Panc1 (cell line): ENCODE results near the gene PIP4K2A. TPM values are rescaled to one million over a fixed set of nuclear protein-coding genes. Genes with fewer than 3 reads are reported as not detected.

Experiments
- ATAC-seq: fragments of 200-7000 bp; cut with Tn5 transposase; 2 replicates; pipeline ENCODE4 v1.9.1; 2020; ENCODE audit warnings: mild to moderate bottlenecking, moderate library complexity
- BruUV-seq: library from RNA; stranded (reverse); fragments of 400-500 nt; replicated peaks from 2 replicates; lab custom pipeline; 2021; lab: Mats Ljungman, UMichigan
- CTCF ChIA-PET: fragments of 300-600 bp; sonication (Branson Sonifier 250); formaldehyde crosslinking; loops from one replicate; lab custom pipeline; 2022; ENCODE audit warnings: antibody characterized with exemption; lab: Charles Lee
- POLR2A ChIA-PET: fragments of 300-600 bp; sonication (Branson Sonifier 250); formaldehyde crosslinking; loops from one replicate; lab custom pipeline; 2022; ENCODE audit warnings: antibody characterized with exemption; lab: Charles Lee
- DNase-seq: peaks from one replicate; pipeline ENCODE4 v3.0.0-alpha.2; 2010; ENCODE audit warnings: low read depth, low spot score
- H3K27ac ChIP-seq: 2 replicates; pipeline ENCODE4 v1.5.1; 2011; ENCODE audit warnings: mild to moderate bottlenecking, low read length, inconsistent platforms
- H3K27me3 ChIP-seq: fragments of 200-500 bp; sonication (Bioruptor generic); 2 replicates; pipeline ENCODE4 v1.6.0; 2014; ENCODE audit warnings: low read length, inconsistent platforms; ENCODE audit not compliant: control insufficient read depth, insufficient read depth
- H3K36me3 ChIP-seq: fragments of 200-500 bp; sonication (Bioruptor generic); 2 replicates; pipeline ENCODE4 v1.5.1; 2014; ENCODE audit warnings: inconsistent platforms, mild to moderate bottlenecking, low read length, moderate library complexity; ENCODE audit not compliant: control insufficient read depth, insufficient read depth
- H3K4me1 ChIP-seq: 2 replicates; pipeline ENCODE4 v1.5.1; 2011; ENCODE audit warnings: inconsistent platforms, mild to moderate bottlenecking, low read length, moderate library complexity; ENCODE audit not compliant: control insufficient read depth, insufficient read depth
- H3K4me3 ChIP-seq, 2 experiments: 2 replicates each; pipeline ENCODE4 v1.5.1; 2011 to 2012; ENCODE audit warnings: low read depth in 2 of 2, low read length in 2 of 2, mild to moderate bottlenecking in 2 of 2, inconsistent platforms in 1 of 2, moderate library complexity in 1 of 2
- H3K9me3 ChIP-seq: fragments of 200-500 bp; sonication (Bioruptor generic); 2 replicates; pipeline ENCODE4 v1.5.1; 2014; ENCODE audit warnings: low read depth, mild to moderate bottlenecking, inconsistent platforms, low read length, moderate library complexity; ENCODE audit not compliant: control insufficient read depth, insufficient read depth
- CTCF ChIP-seq: fragments of 450-650 bp; IDR thresholded peaks from 2 replicates; pipeline ENCODE4 v1.5.1; 2017; ENCODE audit warnings: mild to moderate bottlenecking
- POLR2AphosphoS5 ChIP-seq: IDR thresholded peaks from 2 replicates; pipeline ENCODE4 v1.6.1; 2012; ENCODE audit warnings: mild to moderate bottlenecking, low read depth, low read length, moderate library complexity
- REST ChIP-seq, 2 experiments: IDR thresholded peaks; 2 replicates each; pipeline ENCODE4 v1.6.1; 2011 to 2012; ENCODE audit warnings: low read depth in 2 of 2, control low read depth in 1 of 2, low read length in 1 of 2, mild to moderate bottlenecking in 1 of 2, moderate library complexity in 1 of 2; ENCODE audit not compliant: insufficient read depth in 1 of 2
- SIN3A ChIP-seq: IDR thresholded peaks from 2 replicates; pipeline ENCODE4 v1.6.1; 2012; ENCODE audit warnings: low read depth, mild to moderate bottlenecking, low read length, moderate library complexity, borderline replicate concordance; ENCODE audit not compliant: insufficient read depth
- TCF7L2 ChIP-seq: IDR thresholded peaks from 2 replicates; pipeline ENCODE4 v1.6.1; 2011; ENCODE audit warnings: mild to moderate bottlenecking, low read depth, low read length, inconsistent platforms
- in situ Hi-C: cut with HindIII; loops from 2 replicates; pipeline ENCODE4 v1.10.0; 2016; ENCODE audit warnings: low sequenced_read_pairs, low pct_unique_long_range_greater_than_20kb
- intact Hi-C: fragments of 100-400 bp; cut with micrococcal nuclease; formaldehyde crosslinking; loops from one replicate; pipeline ENCODE4 v1.10.0; 2022; ENCODE audit not compliant: unreplicated experiment
- total RNA-seq: library from RNA; stranded (reverse); gene quantifications from one replicate; pipeline ENCODE4 v1.2.1, GENCODE V29; 2021; ENCODE audit not compliant: unreplicated experiment

PIP4K2A gene
- total RNA-seq, 1 experiment from 2014 or later = 25.2 TPM

GRCh38 chr10:22626784-22627183 lies 87.6 kb downstream of the PIP4K2A start:
- in situ Hi-C loops = no loop called here

GRCh38 chr10:22625516-22626290 lies 88.7 kb downstream of the PIP4K2A start:
- no peaks in the 10 kb centered on the region for H3K36me3 ChIP-seq
- POLR2A ChIA-PET = no interaction called here
- H3K27ac ChIP-seq = peak overlapping the region; percentile 54; the same call in 1 of the 2 replicates
- in situ Hi-C loops (no loop called here), intact Hi-C loops (no loop called here)
- no peaks in the 10 kb centered on the region for H3K9me3 ChIP-seq
- DNase-seq (no peak), ATAC-seq (no peak)
- CTCF ChIA-PET = no interaction called here
- no TSS peak for BruUV-seq
- peaks cover 61% of the 10 kb centered on the region for H3K4me1 ChIP-seq
- TF ChIP-seq CTCF = no peak
- TF ChIP-seq SIN3A = no peak
- no peak for TF ChIP-seq REST (IDR thresholded peaks at IDR 0.05; ENCODE audit: insufficient read depth in 1 of 2, low read depth in 2 of 2, low read length in 1 of 2)
- TF ChIP-seq POLR2AphosphoS5 = no peak
- no peak for TF ChIP-seq TCF7L2
- H3K4me3 ChIP-seq = no peak overlapping the region
- H3K27me3 ChIP-seq = no peaks in the 10 kb centered on the region

More at GRCh38 chr10:22626784-22627183, 87.6 kb downstream of the PIP4K2A start:
- H3K4me1 ChIP-seq = peaks cover 51% of the 10 kb centered on the region
- TF ChIP-seq CTCF (no peak), SIN3A (no peak), REST (IDR thresholded peaks at IDR 0.05; ENCODE audit: insufficient read depth in 1 of 2, low read depth in 2 of 2, low read length in 1 of 2) (no peak), TCF7L2 (no peak), POLR2AphosphoS5 (no peak)
- intact Hi-C loops = no loop called here
- H3K9me3 ChIP-seq = no peaks in the 10 kb centered on the region
- no peak overlapping the region for H3K4me3 ChIP-seq
- DNase-seq (no peak), ATAC-seq (no peak)
- ChIA-PET POLR2A (interaction anchor here (0.5 kb wide), 1 partner anchor 35 kb away, joined by 3 read pairs; no protein-coding TSS in a partner anchor), CTCF (no interaction called here)
- H3K27me3 ChIP-seq = no peaks in the 10 kb centered on the region
- no peaks in the 10 kb centered on the region for H3K36me3 ChIP-seq
- no peak overlapping the region for H3K27ac ChIP-seq
- no TSS peak for BruUV-seq
